Urothelium cell line (cell line): ENCODE results near the gene C5orf58.

ENCODE experiments used
- DNase-seq: peaks from one replicate; pipeline ENCODE4 v3.0.0; 2011; ENCODE audit warnings: low spot score, mixed read lengths
- FAIRE-seq: peaks from 2 replicates; lab custom pipeline; 2011; peaks lifted over from hg19 to GRCh38; lab: Jason Lieb, UNC

Gene C5orf58

GRCh38 chr5:170278611-170279458 is 46.0 kb downstream of the C5orf58 start:
- DNase-seq = no peak

GRCh38 chr5:170279459-170279817 is 46.7 kb downstream of the C5orf58 start:
- DNase-seq (no peak), FAIRE-seq (no peak)

More at GRCh38 chr5:170278611-170279458, 46.0 kb downstream of the C5orf58 start:
- no peak for FAIRE-seq

- DNase-seq (no peak), FAIRE-seq (no peak)
Measured at GRCh38 chr5:170280011-170280493, 47.3 kb downstream of the C5orf58 start.

- DNase-seq (no peak), FAIRE-seq (no peak)
Measured at GRCh38 chr5:170283296-170283695, 50.5 kb downstream of the C5orf58 start.

- FAIRE-seq (no peak), DNase-seq (no peak)
Measured at GRCh38 chr5:170284231-170284630, 51.4 kb downstream of the C5orf58 start.

- no peak for DNase-seq
- FAIRE-seq = no peak
Measured at GRCh38 chr5:170285181-170285580, 52.4 kb downstream of the C5orf58 start.

- no peak for DNase-seq
- FAIRE-seq = no peak
Measured at GRCh38 chr5:170286386-170286925, 53.7 kb downstream of the C5orf58 start.

GRCh38 chr5:170287532-170287931 is 54.7 kb downstream of the C5orf58 start:
- no peak for FAIRE-seq
- no peak for DNase-seq

GRCh38 chr5:170288151-170288550 is 55.4 kb downstream of the C5orf58 start:
- FAIRE-seq (no peak), DNase-seq (no peak)

GRCh38 chr5:170288551-170288950 is 55.8 kb downstream of the C5orf58 start:
- no peak for DNase-seq
- FAIRE-seq = no peak

GRCh38 chr5:170289121-170289520 is 56.3 kb downstream of the C5orf58 start:
- FAIRE-seq = no peak
- no peak for DNase-seq

- FAIRE-seq (no peak), DNase-seq (no peak)
Measured at GRCh38 chr5:170289764-170290163, 57.0 kb downstream of the C5orf58 start.

- FAIRE-seq = no peak
- DNase-seq = no peak
Measured at GRCh38 chr5:170290498-170290897, 57.7 kb downstream of the C5orf58 start.

- FAIRE-seq (no peak), DNase-seq (no peak)
Measured at GRCh38 chr5:170292179-170293104, 59.7 kb downstream of the C5orf58 start.

GRCh38 chr5:170293273-170293672 is 60.5 kb downstream of the C5orf58 start:
- no peak for DNase-seq
- no peak for FAIRE-seq

- no peak for DNase-seq
- FAIRE-seq = no peak
Measured at GRCh38 chr5:170294057-170294456, 61.3 kb downstream of the C5orf58 start.

- FAIRE-seq = no peak
- DNase-seq = no peak
Measured at GRCh38 chr5:170294556-170294955, 61.8 kb downstream of the C5orf58 start.
